ENCODE measurements around the gene CFAP298. TPM values are rescaled to one million over a fixed set of nuclear protein-coding genes. Genes with fewer than 3 reads are reported as not detected.

CFAP298 gene
- polyA plus RNA-seq, 1 experiment, result 21.2 TPM

DNA sequence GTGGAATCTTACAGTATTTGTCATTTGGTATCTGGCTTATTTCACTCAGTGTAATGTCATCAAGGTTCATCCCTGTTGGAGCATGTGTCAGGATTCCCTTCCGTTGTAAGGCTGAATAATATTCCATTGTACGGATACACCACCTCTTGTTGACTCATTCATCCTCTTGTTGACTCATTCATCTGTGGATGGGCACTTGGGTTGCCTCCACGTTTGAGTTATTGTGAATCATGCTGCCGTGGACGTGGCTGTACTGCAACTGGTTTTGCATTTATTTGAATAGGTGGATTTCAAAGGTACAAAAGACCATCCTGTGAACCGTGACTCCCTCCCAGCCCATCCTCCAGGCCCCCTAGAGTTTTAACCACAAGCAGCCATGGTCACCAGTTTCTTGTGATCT lies 15.0 kb downstream of the CFAP298 start:
- CTCF ChIA-PET, result interaction anchor here (5.0 to 5.3 kb wide), 2 partner anchors 13 to 194 kb away, joined by 55 to 245 read pairs; partner anchors contain the start of gene CFAP298
- H3K4me3 ChIP-seq (ENCODE audit: low read depth, low read length), result no peak overlapping the region
- DNase-seq (ENCODE audit: low read depth, low spot score), result peak; percentile 47
- TF ChIP-seq, protein P1, sequence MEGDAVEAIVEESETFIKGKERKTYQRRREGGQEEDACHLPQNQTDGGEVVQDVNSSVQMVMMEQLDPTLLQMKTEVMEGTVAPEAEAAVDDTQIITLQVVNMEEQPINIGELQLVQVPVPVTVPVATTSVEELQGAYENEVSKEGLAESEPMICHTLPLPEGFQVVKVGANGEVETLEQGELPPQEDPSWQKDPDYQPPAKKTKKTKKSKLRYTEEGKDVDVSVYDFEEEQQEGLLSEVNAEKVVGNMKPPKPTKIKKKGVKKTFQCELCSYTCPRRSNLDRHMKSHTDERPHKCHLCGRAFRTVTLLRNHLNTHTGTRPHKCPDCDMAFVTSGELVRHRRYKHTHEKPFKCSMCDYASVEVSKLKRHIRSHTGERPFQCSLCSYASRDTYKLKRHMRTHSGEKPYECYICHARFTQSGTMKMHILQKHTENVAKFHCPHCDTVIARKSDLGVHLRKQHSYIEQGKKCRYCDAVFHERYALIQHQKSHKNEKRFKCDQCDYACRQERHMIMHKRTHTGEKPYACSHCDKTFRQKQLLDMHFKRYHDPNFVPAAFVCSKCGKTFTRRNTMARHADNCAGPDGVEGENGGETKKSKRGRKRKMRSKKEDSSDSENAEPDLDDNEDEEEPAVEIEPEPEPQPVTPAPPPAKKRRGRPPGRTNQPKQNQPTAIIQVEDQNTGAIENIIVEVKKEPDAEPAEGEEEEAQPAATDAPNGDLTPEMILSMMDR (IDR thresholded peaks at IDR 0.05; ENCODE audit: low read depth, low read length), result no peak
- H3K27me3 ChIP-seq (ENCODE audit: control insufficient read depth, insufficient read depth, low read length), result no peaks in the 10 kb centered on the region
- peak overlapping the region; percentile 61 for H3K27ac ChIP-seq (ENCODE audit: low read depth, low read length)
- H3K9me3 ChIP-seq (ENCODE audit: control insufficient read depth, insufficient read depth, low read length), result no peaks in the 10 kb centered on the region
- POLR2A ChIA-PET, result interaction anchor here (0.6 kb wide), 1 partner anchor 240 kb away, joined by 4 read pairs; no protein-coding TSS in a partner anchor

DNA sequence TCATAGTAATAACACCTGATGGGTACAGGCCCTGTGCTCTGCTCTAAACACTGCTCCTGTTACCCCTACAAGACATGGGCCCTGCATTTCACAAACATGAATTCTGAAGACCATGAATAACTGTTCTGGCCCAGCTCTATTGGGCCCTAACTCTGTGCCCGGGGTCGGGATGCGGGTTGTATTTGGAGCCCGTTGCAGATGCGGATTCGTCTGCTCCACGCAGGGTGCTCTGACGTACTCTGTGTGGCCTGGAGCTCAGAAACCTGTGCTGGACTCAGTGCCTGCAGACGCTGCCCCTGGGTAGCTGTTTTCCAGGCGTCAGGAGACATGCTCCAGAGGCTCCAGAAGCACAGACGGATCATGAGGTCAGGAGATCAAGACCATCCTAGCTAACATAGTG lies 16.7 kb downstream of the CFAP298 start:
- CTCF ChIA-PET, result no interaction called here
- H3K9me3 ChIP-seq (ENCODE audit: control insufficient read depth, insufficient read depth, low read length), result no peaks in the 10 kb centered on the region
- TF ChIP-seq, protein P1 (IDR thresholded peaks at IDR 0.05; ENCODE audit: low read depth, low read length), result no peak
- H3K27ac ChIP-seq (ENCODE audit: low read depth, low read length), result no peak overlapping the region
- no peak overlapping the region for H3K4me3 ChIP-seq (ENCODE audit: low read depth, low read length)
- no peaks in the 10 kb centered on the region for H3K27me3 ChIP-seq (ENCODE audit: control insufficient read depth, insufficient read depth, low read length)
- POLR2A ChIA-PET, result no interaction called here
- DNase-seq (ENCODE audit: low read depth, low spot score), result no peak

- Histone ChIP-seq H3K9me3 (ENCODE audit: control insufficient read depth, insufficient read depth, low read length) (no peaks in the 10 kb centered on the region), H3K27me3 (ENCODE audit: control insufficient read depth, insufficient read depth, low read length) (no peaks in the 10 kb centered on the region), H3K27ac (ENCODE audit: low read depth, low read length) (no peak overlapping the region), H3K4me3 (ENCODE audit: low read depth, low read length) (no peak overlapping the region)
- DNase-seq (ENCODE audit: low read depth, low spot score), result no peak
- POLR2A ChIA-PET, result no interaction called here
- CTCF ChIA-PET, result interaction anchor here (1.4 to 7.6 kb wide), 2 partner anchors 8 to 190 kb away, joined by 5 to 39 read pairs; no protein-coding TSS in a partner anchor
- TF ChIP-seq, protein P1 (IDR thresholded peaks at IDR 0.05; ENCODE audit: low read depth, low read length), result no peak
These were observed 18.5 kb downstream of the CFAP298 start for GRCh38 chr21:32593690-32594089.

DNA sequence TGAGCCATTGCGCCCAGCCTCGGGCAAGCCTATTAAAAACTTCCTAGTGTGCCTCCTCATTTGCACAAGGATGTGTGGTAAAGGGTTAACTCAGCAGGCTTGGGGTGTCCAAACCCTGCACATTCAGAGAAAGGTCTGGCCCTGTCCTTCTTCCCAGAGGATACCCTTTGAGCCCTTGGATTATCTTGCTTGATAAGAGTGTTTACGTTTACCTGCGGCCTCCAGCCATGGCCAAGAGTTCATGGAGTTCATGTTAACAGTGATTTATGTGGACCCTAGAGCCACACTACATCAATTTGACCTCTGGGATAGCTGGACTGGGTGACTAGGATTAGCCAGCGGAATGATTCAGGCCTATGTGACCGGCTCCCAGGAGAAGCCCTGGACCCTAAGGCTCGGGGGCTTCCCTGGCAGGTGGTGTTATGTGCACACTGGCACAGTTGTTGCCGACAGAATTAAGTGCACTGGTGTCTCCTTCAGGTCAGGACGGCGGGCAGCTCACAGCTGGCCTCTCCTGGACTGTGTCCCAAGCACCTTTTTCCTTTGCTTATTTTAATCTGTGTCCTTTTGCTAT lies 19.2 kb downstream of the CFAP298 start:
- H3K4me3 ChIP-seq (ENCODE audit: low read depth, low read length), result no peak overlapping the region
- TF ChIP-seq, protein P1 (IDR thresholded peaks at IDR 0.05; ENCODE audit: low read depth, low read length), result no peak
- H3K27ac ChIP-seq (ENCODE audit: low read depth, low read length), result no peak overlapping the region
- H3K9me3 ChIP-seq (ENCODE audit: control insufficient read depth, insufficient read depth, low read length), result no peaks in the 10 kb centered on the region
- POLR2A ChIA-PET, result no interaction called here
- CTCF ChIA-PET, result interaction anchor here (7.6 kb wide), 1 partner anchor 8 kb away, joined by 39 read pairs; no protein-coding TSS in a partner anchor
- DNase-seq (ENCODE audit: low read depth, low spot score), result no peak
- H3K27me3 ChIP-seq (ENCODE audit: control insufficient read depth, insufficient read depth, low read length), result no peaks in the 10 kb centered on the region

- DNase-seq (ENCODE audit: low read depth, low spot score), result no peak
- Histone ChIP-seq H3K9me3 (ENCODE audit: control insufficient read depth, insufficient read depth, low read length) (no peaks in the 10 kb centered on the region), H3K27ac (ENCODE audit: low read depth, low read length) (no peak overlapping the region), H3K4me3 (ENCODE audit: low read depth, low read length) (no peak overlapping the region), H3K27me3 (ENCODE audit: control insufficient read depth, insufficient read depth, low read length) (peaks cover 7% of the 10 kb centered on the region)
- TF ChIP-seq, protein P1 (IDR thresholded peaks at IDR 0.05; ENCODE audit: low read depth, low read length), result no peak
- POLR2A ChIA-PET, result no interaction called here
- CTCF ChIA-PET, result interaction anchor here (7.6 kb wide), 1 partner anchor 11 kb away, joined by 39 read pairs; no protein-coding TSS in a partner anchor
These were observed 22.0 kb downstream of the CFAP298 start for GRCh38 chr21:32590130-32590529.
